Retinal pigment epithelial cell (primary cell): ENCODE measurements around the gene FUCA2.
"Not testable (repeated sequence)": the region's sequence is repeated elsewhere in the genome, so short reads cannot be mapped to it uniquely, and the experiment has no call there.

Source experiments
- DNase-seq: peaks from one replicate; pipeline ENCODE4 v3.0.0-alpha.2; 2010; ENCODE audit warnings: low read depth
- H3K4me3 ChIP-seq: 2 replicates; pipeline ENCODE4 v1.5.1; 2011; ENCODE audit warnings: mild to moderate bottlenecking, low read length, control low read depth, moderate library complexity
- TF ChIP-seq, protein P1 (sequence below): conservative IDR thresholded peaks from 2 replicates; pipeline ENCODE4 v1.5.1; 2011; ENCODE audit warnings: low read depth, low read length, control low read depth, inconsistent platforms

FUCA2 gene

DNA sequence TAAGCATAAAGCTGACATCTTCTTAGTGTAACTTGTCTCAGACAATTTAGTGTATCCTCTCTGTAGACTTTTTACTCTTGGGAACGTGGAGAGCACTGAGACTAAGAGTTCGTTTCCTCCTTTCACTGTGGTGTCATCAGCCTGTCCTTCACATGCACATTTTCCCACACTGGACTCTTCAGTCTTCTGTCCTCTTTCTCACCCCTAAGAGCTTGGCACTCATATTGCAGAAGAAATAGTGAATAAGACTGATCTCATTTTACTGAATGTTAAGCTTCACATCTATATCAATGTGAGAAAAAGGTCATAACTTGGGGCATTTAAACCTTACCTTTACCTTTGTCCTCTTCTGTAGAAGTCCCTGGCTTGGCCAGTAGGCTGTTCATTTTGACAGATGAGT is 25.6 kb downstream of the FUCA2 start:
- H3K4me3 ChIP-seq = no peak overlapping the region
- TF ChIP-seq, protein P1, sequence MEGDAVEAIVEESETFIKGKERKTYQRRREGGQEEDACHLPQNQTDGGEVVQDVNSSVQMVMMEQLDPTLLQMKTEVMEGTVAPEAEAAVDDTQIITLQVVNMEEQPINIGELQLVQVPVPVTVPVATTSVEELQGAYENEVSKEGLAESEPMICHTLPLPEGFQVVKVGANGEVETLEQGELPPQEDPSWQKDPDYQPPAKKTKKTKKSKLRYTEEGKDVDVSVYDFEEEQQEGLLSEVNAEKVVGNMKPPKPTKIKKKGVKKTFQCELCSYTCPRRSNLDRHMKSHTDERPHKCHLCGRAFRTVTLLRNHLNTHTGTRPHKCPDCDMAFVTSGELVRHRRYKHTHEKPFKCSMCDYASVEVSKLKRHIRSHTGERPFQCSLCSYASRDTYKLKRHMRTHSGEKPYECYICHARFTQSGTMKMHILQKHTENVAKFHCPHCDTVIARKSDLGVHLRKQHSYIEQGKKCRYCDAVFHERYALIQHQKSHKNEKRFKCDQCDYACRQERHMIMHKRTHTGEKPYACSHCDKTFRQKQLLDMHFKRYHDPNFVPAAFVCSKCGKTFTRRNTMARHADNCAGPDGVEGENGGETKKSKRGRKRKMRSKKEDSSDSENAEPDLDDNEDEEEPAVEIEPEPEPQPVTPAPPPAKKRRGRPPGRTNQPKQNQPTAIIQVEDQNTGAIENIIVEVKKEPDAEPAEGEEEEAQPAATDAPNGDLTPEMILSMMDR = no peak
- no peak for DNase-seq

DNA sequence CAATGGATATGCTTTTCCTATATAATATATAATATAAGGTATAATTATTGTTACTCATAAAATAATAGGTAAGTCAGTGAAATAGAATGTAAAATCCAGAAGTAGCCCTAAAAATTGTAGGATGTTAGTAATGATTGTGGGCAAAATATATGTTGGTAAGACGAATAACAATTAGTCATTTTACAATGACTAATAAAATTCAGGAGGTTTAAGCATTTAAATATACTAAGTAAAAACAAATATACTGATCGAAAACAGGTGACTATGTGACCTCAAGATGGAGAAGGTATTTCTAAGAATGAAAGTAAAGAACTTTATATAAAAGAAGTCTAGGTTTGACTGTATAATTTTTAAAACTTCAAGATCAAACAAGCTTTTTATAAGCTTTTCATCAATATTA is 28.9 kb downstream of the FUCA2 start:
- DNase-seq = no peak
- TF ChIP-seq, protein P1 = no peak
- H3K4me3 ChIP-seq = no peak overlapping the region

DNA sequence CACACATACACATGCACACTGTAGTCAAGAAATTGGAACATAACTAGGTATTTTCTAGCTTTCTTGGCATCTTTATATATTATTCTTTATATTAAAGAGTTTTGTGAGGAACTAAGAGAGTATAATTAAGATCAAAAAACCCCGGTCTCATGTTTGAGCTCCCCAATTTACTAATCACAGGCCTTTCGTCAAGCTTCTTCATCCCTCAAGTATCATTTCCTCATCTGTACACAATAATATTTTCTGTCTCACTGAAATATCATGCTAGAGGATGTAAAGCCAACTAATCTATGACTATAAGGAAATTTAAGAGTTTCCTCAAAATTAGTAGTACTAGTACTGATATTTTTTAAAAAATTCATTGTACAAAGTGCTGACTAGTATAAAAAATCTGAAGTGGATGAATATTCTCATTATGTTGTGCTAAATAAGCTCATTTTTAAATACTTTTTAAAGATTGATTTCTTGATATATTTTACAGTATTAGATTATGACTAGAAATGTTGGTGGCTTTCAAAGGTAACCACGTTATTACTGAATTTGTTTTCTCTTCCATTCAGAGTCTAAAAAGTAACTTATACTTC is 32.9 kb downstream of the FUCA2 start:
- TF ChIP-seq, protein P1 = no peak
- no peak overlapping the region for H3K4me3 ChIP-seq
- DNase-seq = no peak

DNA sequence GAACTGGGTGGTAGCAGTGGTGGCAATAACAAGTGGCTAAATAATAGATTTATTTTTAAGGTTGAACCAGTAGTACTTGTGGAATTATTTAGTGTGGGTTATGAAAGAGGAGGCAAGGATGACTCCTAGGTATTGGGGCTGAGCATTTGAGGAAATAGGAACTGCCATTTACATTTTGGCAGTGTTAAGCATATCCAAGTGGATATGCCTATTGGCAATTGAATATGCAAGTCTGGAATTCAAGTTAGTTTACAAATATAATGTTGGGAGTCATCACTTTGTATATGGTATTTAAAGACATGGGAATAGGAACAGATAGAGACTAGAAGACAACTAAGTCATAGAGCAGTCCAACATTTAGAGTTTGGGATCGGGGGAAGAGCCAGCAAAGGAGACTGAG is 35.0 kb downstream of the FUCA2 start:
- no peak for DNase-seq
- H3K4me3 ChIP-seq = no peak overlapping the region
- TF ChIP-seq, protein P1 = no peak

DNA sequence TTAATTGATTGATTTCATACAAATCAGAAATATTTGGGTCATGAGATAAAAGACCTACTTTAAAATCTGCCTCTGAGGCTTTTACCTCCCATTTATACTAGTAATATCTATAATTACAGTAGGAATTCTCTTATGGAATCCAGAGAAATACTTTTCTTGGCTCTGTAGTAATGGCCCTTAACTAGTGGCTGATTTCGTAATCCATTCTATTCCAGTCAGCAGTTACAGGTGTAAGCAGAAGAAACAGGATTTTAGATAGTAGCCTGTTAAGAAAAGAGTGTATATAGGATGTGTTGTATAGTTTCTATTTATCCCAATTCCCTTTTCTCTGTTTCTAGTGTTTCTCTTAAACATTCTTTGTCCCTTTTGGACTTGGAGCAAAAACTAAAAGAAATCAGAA is 39.7 kb downstream of the FUCA2 start:
- no peak overlapping the region for H3K4me3 ChIP-seq
- TF ChIP-seq, protein P1 = no peak
- DNase-seq = no peak

DNA sequence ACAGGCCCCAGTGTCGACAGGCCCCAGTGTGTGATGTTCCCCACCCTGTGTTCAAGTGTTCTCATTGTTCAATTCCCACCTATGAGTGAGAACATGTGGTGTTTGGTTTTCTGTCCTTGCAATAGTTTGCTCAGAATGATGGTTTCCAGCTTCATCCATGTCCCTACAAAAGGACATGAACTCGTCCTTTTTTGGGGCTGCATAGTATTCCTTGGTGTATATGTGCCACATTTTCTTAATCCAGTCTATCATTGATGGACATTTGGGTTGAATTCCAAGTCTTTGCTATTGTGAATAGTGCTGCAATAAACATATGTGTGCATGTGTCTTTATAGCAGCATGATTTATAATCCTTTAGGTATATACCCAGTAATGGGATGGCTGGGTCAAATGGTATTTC is 42.7 kb downstream of the FUCA2 start:
- not testable (repeated sequence) for DNase-seq, H3K4me3 ChIP-seq

DNA sequence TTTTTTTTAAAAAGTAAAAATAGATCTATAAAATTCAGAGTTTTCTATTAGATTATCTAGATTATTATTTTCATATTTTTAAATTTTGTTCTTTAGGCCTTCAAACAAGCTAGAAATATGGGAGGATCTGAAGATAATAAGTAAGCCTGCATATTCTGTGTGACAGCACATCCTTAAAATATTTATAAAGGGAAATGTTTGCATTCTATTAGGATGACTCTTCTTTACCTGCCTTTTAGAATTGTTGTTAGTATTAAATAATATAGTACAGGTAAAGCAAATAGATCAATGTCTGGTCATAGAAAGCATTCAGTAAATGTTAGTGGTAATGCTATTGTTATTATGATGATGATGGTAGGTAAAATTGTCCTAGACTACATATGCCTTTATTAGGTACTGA is 43.5 kb downstream of the FUCA2 start:
- no peak overlapping the region for H3K4me3 ChIP-seq
- DNase-seq = no peak
- TF ChIP-seq, protein P1 = no peak

DNA sequence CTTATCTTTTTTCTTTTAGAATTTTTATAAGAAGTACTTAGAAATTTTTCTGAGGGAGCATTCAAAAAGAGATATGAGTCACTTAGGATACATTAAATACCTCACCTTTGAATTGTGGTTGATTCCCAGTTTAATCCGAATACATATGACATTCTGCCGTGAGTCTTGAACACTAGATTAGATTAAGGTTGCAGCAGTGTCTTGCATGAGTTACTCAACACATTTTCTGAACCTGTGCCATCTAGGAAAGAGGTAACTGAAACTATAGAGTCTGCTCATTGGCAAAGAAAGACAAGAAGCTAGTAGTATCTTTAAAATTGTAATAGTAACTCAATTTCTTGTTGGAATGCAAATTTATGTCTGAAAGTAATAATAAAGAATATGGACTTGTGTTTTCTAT is 46.0 kb downstream of the FUCA2 start:
- no peak overlapping the region for H3K4me3 ChIP-seq
- TF ChIP-seq, protein P1 = no peak
- no peak for DNase-seq
